Activated CD4-positive, alpha-beta T cell treated with anti-CD3 and anti-CD28 coated beads for 24 hours (primary cell): ENCODE results near the gene TSR2.
"Not testable (repeated sequence)": the region's sequence is repeated elsewhere in the genome, so short reads cannot be mapped to it uniquely, and the experiment has no call there.

ENCODE experiments used
- DNase-seq, 2 donors: peaks; one replicate each; pipeline ENCODE4 v3.0.0-alpha.2; 2020; ENCODE audit warnings: low read depth in 2 of 2

The TSR2 gene

DNA sequence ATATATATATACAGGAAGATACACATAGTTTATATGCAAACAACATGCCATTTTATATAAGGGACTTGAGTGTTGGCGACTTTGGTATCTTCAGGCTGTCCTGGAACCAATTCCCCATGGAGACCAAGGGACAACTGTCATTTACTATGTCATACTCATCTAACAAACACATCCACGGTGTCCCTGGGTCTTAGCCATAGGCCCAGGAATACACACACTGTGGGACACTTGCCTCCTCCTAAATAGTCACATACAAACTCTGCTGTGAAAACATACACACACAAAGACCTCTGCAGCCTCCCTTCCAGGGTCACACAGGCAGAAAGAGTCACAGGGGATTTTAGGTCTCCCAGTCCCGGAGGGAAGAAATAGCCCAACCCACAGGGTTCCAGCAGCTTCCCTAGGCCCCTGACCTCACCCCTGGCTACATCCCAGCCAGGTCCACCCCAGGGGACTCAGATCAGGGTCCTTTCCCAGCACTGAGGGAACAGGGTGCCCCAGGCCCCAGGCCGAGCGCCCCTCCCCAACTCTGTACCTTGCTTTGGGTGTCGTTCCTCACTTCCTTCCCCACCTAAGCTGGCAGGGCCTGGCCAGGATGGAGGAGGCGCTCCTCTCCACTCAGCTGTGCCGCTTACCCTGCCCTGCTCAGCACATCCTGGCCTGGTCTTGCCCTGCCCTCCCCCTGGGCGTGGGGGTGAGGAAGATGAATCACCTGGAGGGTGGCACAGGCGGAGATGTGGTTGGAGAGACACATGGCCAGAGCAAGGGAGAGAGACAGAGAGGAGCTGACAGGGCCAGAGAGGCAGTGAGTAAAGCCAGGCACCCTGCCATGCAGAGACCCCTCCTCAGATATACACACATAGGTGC is 34.0 kb downstream of the TSR2 start:
- DNase-seq = no peak

DNA sequence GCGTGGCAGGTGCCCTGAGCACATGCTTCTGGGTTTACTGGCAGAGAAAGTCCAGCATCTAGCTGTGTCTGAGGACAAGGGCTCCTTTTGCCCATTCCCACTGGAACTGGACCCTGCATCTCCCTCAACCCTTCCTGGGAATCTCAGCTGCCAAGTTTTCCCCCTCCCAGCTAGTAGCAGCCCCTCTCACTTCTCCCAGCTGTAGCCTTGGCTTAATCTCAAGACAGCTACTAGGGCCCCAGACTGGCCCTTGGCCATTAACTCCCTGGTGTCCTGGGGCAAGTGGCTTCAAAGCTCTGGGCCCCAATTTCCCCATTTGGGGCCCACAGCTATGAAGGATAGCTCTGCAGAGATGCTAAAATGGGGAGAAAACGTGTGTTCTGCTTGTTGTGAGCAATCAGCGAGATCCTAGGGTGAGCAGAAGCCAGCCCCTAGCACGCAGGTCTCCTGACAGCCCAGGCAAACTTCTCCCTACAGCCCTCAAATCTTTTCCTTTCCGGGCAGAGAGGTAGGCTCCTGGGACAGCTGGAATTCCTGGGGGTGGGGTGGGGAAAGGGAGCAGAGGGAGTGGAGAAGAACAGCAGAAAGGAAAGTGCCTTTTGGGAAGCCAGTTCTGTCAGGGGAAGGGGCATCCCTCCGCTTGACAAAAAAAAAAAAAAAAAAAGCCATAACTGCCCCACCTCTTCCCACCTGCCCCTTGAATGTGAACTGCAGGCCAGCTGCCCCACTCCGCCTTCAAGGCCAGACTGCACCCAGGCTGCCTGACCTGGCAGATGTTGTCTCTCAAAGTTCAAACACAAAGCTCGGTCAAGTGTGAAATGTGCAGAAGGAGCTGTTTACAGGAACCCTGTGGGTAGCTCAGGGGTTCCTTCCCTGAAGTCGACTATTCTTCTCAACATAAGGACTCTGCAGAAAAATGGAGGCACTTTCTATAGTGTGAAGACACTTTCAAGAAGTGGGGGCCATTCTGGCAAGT is 39.2 kb downstream of the TSR2 start:
- DNase-seq = no peak

DNA sequence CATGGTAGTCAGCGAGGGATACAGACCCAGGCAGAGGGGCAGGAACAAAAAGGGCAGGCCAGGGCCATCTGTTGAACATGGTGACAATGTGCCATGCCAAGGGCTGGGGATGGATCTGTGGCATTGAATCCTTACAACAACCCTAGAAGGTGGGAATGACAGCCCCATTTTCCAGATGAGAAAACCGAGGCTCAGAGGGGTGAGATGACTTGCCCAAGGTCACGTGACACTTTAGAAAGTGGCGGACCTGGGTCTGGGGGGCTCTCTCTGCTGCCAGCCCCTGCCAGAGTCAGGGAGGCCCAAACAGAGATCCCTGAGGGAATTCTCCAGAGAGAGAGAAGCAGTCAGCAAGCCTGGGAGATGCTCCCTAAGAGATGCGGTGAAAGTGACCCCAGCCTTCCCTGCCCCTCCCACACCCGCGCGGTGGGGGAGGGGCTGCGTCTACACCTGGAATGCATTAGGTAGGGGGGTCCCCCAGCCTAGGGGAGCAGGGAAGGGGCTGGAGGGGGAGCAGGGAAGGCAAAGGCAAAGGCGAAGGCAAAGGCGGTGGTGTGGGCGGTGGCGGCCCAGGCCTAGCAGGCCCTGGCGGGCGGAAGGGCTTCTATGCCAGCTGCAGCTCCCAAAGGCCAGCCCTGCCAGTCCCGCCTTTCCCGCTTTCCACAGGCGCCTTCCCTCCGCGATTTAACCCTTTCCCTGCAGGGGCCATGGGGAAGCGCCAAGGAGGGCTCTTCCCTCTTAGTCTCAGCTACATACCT is 42.8 kb downstream of the TSR2 start:
- DNase-seq = no peak

DNA sequence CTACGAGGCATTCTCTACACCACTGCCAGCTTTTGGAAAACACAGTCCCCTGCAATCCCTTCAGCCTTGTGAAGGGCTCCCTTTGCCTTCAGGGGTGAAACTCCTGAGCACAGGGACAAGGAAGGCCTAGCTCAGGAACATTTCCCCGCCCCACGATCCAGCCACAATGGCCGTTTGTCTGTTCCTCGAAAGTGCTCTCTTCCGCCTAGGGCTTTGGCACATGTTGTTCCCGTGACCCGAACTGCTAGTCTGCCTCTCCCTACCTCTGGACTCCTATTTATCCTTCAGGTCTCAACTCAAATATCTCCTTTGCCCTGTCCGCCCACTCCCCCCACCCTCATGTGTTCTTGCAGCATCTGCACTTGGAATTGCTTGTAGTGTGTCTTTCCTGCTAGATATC is 43.7 kb downstream of the TSR2 start:
- DNase-seq = no peak

DNA sequence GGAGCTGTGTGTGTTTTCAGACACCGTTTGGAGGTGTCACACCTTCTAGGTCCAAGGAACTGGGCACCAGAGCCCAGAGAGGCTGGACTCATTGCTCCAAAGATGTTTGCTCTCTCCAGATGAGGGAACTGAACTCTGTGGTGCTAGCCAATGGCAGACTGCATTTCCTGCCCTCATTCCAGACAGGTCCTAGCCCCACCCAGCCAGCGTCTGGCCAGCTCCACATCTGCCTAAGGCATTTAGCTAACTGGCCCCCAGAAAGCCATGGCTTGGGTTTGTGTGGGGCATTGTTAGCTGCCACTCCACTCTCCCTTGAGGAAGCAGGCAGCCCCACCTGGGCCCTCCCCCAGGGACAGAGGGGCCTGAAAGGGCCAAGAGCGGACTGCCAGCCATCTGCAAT is 44.5 kb downstream of the TSR2 start:
- DNase-seq = no peak

DNA sequence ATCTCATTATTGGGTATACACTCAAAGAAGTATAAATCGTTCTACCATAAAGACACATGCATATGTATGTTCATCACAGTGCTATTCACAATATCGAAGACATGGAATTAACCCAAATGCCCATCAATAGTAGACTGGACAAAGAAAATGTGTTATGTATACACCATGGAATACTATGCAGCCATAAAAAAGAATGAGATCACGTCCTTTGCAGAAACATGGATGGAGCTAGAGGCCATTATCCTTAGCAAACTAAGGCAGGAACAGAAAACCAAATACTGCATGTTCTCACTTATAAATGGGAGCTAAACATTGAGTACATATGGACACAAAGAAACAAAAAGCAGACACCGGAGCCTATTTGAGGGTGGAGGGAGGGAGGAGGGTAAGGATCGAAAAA is 49.6 kb downstream of the TSR2 start:
- not testable (repeated sequence) for DNase-seq

DNA sequence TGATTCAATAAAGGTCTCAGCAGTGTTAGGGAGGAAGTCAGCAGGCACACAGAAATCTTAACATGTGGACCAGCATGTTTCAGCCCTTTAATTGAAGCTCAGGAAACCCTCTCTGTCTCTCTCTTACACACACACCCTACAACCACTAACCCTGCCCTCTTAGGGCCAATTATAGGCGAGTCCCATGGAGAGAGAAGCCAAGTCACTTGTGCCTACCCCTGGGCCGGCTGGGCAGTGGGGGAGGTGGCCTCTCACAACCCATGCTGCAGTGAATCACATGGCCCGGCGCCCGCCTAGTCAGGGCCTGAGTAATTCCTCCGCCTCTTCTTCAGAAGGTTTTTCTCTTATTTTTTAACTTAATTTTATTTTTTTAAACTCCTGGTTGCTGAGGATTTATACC is 52.1 kb downstream of the TSR2 start:
- no peak for DNase-seq

DNA sequence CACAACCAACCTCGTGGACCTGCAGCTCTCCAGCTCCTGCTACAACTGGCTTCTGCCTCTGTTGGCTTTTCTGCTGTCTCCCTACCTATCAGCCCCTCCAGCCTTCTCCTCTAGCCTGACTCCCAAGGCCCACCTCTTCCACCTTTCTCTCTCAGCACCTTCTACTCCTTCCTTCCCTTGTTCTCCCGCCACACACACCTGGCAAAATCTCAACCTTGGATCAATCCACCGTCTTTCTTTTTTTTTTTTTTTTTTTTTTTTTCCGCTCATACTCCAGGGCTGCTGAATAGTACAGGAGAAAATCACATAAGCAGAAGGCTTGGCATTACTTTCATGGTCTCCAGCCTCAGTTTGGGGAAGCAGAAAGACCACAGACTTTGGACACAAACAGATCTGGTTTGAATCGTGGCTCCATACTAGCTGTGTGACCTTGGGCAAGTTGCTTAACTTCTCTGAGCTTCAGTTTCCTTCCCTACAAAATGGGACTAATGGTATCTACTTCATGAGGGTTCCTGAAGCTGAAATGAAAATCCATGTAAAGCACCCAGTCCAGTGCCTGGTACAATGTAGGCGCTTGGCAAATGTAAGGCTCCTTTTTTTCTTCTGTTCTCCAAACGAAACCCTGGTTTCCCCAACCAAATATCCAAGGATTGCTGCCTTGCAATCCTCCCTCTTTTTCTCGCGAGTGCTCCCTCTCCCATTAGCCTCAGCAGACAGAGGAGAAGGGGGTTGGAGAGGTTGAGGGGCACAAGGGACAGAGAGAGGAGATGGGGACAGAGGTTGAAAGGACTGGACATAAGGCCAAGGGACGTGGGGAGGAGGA is 54.2 kb downstream of the TSR2 start:
- DNase-seq = no peak
